KOPT-K1 (cell line): ENCODE results near the gene SCNN1G.

ENCODE experiments used
- H3K27ac ChIP-seq: fragments of 200-600 bp; sonication (generic); 2 replicates; pipeline ENCODE4 v1.5.1; 2016; ENCODE audit warnings: antibody characterized with exemption, mild to moderate bottlenecking, low read depth, low read length; ENCODE audit not compliant: poor library complexity, severe bottlenecking
- H3K36me3 ChIP-seq: fragments of 200-600 bp; sonication (generic); 2 replicates; pipeline ENCODE4 v1.5.1; 2017; ENCODE audit warnings: antibody characterized with exemption, mild to moderate bottlenecking, low read length, moderate library complexity; ENCODE audit not compliant: insufficient read depth
- H3K9me3 ChIP-seq: fragments of 200-600 bp; sonication (generic); 2 replicates; pipeline ENCODE4 v1.5.1; 2017; ENCODE audit warnings: antibody characterized with exemption, low read length, mild to moderate bottlenecking; ENCODE audit not compliant: insufficient read depth, poor library complexity, severe bottlenecking

SCNN1G gene

GRCh38 chr16:23206986-23207385 lies 24.4 kb downstream of the SCNN1G start:
- no peak overlapping the region for H3K27ac ChIP-seq
- no peaks in the 10 kb centered on the region for H3K36me3 ChIP-seq
- no peaks in the 10 kb centered on the region for H3K9me3 ChIP-seq

GRCh38 chr16:23207485-23207884 lies 24.9 kb downstream of the SCNN1G start:
- Histone ChIP-seq H3K36me3 (no peaks in the 10 kb centered on the region), H3K9me3 (no peaks in the 10 kb centered on the region), H3K27ac (no peak overlapping the region)

GRCh38 chr16:23209606-23210005 lies 27.1 kb downstream of the SCNN1G start:
- Histone ChIP-seq H3K9me3 (no peaks in the 10 kb centered on the region), H3K27ac (no peak overlapping the region), H3K36me3 (no peaks in the 10 kb centered on the region)

- Histone ChIP-seq H3K9me3 (no peaks in the 10 kb centered on the region), H3K36me3 (no peaks in the 10 kb centered on the region)
Measured at GRCh38 chr16:23213831-23214230, 31.3 kb downstream of the SCNN1G start.

GRCh38 chr16:23214796-23215195 lies 32.3 kb downstream of the SCNN1G start:
- Histone ChIP-seq H3K36me3 (no peaks in the 10 kb centered on the region), H3K27ac (no peak overlapping the region), H3K9me3 (no peaks in the 10 kb centered on the region)

More at GRCh38 chr16:23213831-23214230, 31.3 kb downstream of the SCNN1G start:
- no peak overlapping the region for H3K27ac ChIP-seq

- Histone ChIP-seq H3K9me3 (no peaks in the 10 kb centered on the region), H3K36me3 (no peaks in the 10 kb centered on the region), H3K27ac (no peak overlapping the region)
Measured at GRCh38 chr16:23215435-23215834, 32.9 kb downstream of the SCNN1G start.

GRCh38 chr16:23216658-23217246 lies 34.2 kb downstream of the SCNN1G start:
- Histone ChIP-seq H3K27ac (no peak overlapping the region), H3K9me3 (no peaks in the 10 kb centered on the region)

GRCh38 chr16:23217646-23218045 lies 35.1 kb downstream of the SCNN1G start:
- no peaks in the 10 kb centered on the region for H3K9me3 ChIP-seq
- H3K36me3 ChIP-seq, result no peaks in the 10 kb centered on the region
- no peak overlapping the region for H3K27ac ChIP-seq

More at GRCh38 chr16:23216658-23217246, 34.2 kb downstream of the SCNN1G start:
- H3K36me3 ChIP-seq, result no peaks in the 10 kb centered on the region

DNA sequence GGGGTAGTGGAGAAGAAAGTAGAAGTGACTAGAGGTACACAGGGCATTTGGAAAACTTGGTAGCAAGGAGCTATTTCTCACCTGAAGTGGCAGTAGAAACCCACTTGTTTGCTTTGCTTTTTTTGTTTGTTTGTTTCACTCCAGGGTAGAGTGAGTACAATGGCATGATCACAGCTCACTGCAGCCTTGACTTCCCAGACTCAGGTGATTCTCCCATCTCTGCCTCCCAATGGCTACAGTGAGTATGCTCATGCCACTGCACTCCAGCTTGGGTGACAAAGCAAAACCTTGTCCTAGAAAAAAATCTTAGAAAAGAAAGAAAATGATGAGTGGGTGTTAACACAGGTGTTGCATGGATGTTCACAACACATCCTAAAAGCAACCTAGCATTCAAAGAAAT lies 40.4 kb downstream of the SCNN1G start:
- H3K9me3 ChIP-seq, result no peaks in the 10 kb centered on the region
- no peak overlapping the region for H3K27ac ChIP-seq
- H3K36me3 ChIP-seq, result no peaks in the 10 kb centered on the region

DNA sequence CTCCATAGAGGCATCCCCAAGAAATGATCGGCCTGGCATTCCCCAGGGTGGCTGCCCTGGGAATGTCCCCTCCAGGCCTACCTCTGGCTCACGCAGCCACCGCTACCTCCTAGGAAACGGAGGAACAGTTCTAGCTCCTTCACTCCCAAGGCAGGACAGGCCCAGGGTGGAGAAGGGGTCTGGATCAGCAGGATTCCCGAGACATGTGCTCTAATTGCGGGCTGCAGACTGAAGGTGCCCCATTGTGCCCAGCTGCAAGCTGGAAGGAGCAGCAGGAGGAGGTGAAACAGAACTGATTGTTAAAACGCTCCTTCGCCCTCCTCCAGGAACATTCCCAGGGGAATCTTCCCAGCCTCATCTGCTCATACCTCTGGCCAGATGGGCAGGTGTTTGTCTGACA lies 40.8 kb downstream of the SCNN1G start:
- no peak overlapping the region for H3K27ac ChIP-seq
- H3K36me3 ChIP-seq, result no peaks in the 10 kb centered on the region
- H3K9me3 ChIP-seq, result no peaks in the 10 kb centered on the region

DNA sequence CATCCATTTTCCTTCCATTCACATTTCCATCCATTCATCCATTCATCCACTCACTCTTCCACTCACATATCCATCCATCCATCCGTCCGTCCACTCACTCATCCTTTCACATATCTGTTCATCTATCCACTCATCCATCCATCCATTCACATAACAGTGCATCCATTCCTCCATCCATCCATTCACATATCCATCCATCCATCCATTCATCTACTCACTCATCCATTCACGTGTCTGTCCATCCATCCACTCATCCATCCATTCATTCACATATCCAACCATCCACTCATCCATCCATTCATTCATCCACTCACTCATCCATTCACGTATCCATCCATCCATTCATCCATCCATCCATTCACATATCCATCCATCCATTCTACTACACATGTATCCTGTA lies 42.6 kb downstream of the SCNN1G start:
- Histone ChIP-seq H3K9me3 (no peaks in the 10 kb centered on the region), H3K27ac (no peak overlapping the region), H3K36me3 (no peaks in the 10 kb centered on the region)

GRCh38 chr16:23225634-23226033 lies 43.1 kb downstream of the SCNN1G start:
- Histone ChIP-seq H3K27ac (no peak overlapping the region), H3K9me3 (no peaks in the 10 kb centered on the region), H3K36me3 (no peaks in the 10 kb centered on the region)

GRCh38 chr16:23227529-23227928 lies 45.0 kb downstream of the SCNN1G start:
- Histone ChIP-seq H3K9me3 (no peaks in the 10 kb centered on the region), H3K36me3 (no peaks in the 10 kb centered on the region), H3K27ac (no peak overlapping the region)

DNA sequence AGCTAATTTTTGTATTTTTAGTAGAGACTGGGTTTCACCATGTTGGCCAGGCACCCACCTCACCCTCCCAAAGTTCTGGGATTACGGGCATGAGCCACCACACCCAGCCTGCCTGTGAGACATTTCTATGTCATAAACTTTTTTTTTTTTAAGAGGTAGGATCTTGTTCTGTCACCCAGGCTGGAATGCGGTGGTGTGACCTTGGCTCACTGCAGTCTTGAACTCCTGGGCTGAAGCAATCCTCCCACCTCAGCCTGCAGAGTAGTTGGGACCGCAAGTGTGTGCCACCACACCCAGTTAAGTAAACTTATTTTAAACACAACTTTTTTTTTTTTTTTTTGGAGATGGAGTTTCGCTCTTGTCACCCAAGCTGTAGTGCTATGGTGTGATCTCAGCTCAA lies 47.2 kb downstream of the SCNN1G start:
- no peaks in the 10 kb centered on the region for H3K36me3 ChIP-seq
- no peaks in the 10 kb centered on the region for H3K9me3 ChIP-seq
- no peak overlapping the region for H3K27ac ChIP-seq

DNA sequence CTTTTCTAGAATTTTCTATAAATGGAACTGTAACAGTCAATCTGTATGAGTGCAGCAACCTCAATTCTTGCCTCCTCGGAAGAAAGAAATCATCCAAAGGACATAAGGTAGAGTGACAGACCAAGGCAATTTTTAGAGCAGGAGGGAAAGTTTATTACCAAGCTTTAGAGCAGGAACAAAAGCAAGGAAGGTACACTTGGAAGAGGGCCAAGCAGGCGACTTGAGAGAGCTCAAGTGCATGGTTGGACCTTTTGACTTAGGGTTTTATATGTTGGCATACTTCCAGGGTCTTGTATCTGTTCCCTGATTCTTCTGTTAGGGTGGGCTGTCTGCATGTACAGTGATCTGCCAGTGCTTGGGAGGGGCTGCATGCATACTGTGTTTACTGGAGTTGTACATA lies 50.3 kb downstream of the SCNN1G start:
- Histone ChIP-seq H3K36me3 (no peaks in the 10 kb centered on the region), H3K9me3 (no peaks in the 10 kb centered on the region), H3K27ac (no peak overlapping the region)

GRCh38 chr16:23235176-23235575 lies 52.6 kb downstream of the SCNN1G start:
- Histone ChIP-seq H3K36me3 (no peaks in the 10 kb centered on the region), H3K27ac (no peak overlapping the region), H3K9me3 (no peaks in the 10 kb centered on the region)
